C4-2B (cell line): ENCODE data around the gene ZNF552.
"Not testable (repeated sequence)": the region's sequence is repeated elsewhere in the genome, so short reads cannot be mapped to it uniquely, and the experiment has no call there.

Experiments used
- CTCF ChIP-seq: fragments of 450-650 bp; conservative IDR thresholded peaks from 2 replicates; pipeline ENCODE4 v1.5.1; 2017; ENCODE audit warnings: mild to moderate bottlenecking
- ZFX ChIP-seq: fragments of 450-650 bp; IDR thresholded peaks from 2 replicates; pipeline ENCODE4 v1.6.1; 2017

GRCh38 chr19:57847164-57847563 is 32.5 kb upstream of the ZNF552 start:
- TF ChIP-seq CTCF, ZFX: not testable (repeated sequence)
